ENCODE data around the gene SPSB4.

The SPSB4 gene

DNA sequence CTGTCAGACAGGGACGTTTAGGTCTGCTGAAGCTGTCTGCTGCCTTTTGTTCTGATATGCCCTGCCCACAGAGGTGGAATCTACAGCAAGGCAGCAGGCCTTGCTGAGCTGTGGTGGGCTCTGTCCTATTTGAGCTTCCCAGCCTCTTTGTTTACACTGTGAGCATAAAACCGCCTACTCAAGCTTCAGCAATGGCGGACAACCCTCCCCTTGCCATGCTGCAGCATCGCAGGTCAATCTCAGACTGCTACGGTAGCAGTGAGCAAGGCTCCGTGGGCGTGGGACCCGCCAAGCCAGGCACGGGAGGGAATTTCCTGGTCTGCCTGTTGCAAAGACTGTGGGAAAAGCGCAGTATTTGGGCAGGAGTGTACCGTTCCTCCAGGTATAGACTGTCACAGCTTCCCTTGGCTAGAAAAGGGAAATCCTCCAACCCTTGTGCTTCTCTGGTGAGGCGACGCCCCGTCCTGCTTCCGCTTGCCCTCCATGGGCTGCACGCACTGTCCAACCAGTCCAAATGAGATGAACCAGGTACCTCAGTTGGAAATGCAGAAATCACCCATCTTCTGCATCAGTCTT, 71.4 kb downstream of the SPSB4 start:
- no peak for DNase-seq

DNA sequence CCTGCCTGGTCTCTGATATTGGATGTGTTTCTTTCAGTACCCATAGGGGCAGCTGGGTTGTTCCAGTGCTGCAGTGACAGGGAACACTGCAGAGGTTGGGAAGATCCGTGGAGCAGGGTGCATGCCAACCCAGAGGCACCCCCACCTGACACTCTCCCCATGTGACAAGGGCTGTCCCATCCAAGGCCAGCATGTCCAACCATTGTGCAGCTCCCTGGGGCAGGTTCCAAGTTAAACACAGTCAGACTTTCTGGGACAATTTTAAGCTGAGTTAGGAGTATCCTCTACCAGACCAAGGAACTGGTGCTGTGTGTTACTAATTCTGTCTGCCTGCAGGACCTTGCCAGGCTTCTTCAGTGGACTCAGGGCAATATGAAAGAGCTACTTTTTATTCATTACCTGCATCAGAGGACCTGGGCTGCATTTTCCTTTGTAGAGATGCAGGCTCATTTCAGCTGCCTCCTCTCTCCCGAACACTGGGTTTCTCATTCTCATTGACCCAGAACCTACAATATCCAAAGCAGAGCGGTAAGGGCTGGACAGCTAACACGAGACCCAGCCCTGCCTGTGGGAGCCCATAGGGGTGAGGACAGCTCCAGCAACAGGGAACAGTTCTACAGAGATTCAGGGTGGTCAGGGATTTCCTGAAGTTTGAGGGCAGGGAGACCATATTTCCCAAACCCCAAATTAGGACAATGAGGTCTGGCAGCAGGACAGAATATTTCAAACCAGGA, 72.7 kb downstream of the SPSB4 start:
- no peak for DNase-seq

DNA sequence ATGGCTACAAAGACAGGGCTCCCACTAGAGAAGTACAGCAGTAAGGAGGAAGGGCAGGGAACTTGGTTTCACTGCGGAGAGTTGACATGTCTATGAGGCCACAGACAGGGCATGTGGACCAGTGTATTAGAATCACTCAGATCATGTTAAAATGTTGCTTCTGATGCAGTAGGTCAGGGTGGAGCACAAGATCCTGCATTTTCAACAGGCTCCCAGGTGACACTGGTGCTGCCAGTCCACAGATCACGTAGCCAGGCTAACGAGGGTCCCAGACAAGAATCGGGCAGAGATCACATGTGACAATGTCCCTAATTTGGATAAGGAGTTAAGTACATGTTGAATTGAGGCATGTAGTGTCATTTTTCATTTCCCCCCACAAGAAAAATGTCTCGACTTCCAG, 73.6 kb downstream of the SPSB4 start:
- DNase-seq, result no peak

DNA sequence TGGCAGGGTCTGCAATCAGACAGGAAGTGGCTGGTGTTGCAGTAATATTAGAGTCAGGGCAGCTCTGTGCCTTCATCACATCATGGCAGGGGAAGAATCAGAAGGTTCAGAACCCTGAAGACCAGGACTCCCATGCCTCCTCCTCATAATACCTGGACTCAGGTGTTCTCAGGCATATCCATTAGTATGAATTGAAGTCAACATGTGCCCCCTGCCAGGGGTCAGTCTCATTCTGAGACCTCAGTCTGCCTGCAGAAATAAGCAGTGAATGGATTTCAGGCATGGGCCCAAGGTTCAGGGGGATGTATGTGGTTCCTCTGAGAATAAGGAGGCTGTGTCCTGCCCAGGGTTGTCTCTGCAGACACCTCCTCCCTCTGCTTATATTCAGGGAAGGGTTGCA, 74.2 kb downstream of the SPSB4 start:
- DNase-seq, result no peak

GRCh38 chr3:141126661-141127343, 75.7 kb downstream of the SPSB4 start:
- no peak for DNase-seq

DNA sequence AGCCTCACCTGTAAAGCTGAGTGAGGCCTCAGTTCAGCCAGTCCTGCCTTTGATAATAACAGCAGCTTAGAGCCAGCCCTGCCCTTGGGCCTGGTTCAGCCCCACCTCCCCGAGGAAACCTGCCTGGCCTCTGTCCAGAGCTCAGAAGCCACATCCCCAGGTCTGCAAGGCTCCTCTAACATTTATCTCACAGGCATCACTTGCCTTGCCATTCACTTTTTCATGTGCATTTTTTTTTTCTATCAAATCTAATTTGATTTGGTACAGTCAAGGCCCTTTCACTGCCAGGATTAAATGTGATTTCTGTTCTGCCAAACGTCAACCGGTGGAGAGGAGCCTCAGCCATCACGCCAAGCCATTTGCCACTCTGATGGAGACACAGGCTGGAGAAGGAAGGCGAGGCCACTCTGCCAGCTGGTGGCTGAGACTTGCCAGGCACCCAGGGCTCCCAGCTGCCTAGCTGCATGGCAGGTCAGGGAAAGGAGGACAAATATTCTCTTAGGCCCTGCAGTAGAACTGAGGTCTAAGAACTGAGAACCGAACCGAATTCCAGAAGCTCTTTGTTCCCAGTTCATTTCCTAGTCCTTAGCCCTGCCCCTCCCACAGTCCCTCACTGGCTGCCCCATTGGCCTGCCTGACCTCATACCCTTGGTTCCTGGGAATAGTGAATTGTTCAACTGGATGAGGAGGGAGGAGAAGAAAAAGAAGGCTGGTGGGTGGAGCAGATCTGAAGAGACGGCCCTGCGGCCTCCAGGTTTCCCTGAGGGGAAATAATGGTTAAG, 76.4 kb downstream of the SPSB4 start:
- DNase-seq, result no peak

- DNase-seq, result no peak
These were observed 77.1 kb downstream of the SPSB4 start for GRCh38 chr3:141128126-141128777.

DNA sequence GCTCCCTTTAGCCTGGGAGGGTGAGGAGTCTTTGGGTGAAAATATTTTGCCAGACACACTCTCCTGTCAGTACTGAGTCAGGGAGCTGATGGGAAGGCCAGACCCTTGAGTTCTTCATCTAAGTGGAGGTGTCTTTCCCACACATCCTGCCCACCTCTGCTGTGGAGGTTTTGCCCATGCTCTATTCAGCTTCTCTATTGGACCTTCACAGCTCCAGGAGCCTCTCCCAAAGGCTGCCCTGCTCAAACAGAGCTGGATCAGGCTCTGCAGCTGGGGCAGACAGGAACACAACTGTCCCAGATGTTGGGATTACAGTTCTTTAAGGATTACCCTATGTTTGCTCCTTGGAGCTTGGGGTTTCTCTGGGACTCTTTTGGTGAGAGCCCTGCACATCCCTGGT, 77.9 kb downstream of the SPSB4 start:
- no peak for DNase-seq

- DNase-seq, result no peak
These were observed 78.4 kb downstream of the SPSB4 start for GRCh38 chr3:141129541-141130011.

- DNase-seq, result no peak
These were observed 92.4 kb downstream of the SPSB4 start for GRCh38 chr3:141143517-141143916.

GRCh38 chr3:141146979-141147470, 95.9 kb downstream of the SPSB4 start:
- no peak for DNase-seq

DNA sequence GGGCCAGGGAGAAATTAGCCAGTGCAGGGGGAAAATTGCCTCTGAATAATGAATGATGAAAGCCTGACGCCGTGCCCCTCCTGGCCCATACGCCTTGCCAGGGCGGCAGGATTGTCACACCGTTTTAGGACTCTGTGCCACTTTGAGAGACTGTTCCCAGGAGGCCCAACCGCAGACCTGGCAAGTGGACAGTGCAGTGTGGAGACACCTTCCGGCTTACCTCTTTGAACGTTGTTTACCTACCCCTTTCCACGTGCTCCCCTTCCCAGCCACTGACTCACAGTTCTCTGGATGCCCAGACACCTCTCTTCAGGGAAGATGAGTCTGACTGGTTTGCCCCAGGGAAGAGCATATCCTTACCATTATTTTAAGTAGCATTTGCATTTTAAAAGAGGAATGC, 96.5 kb downstream of the SPSB4 start:
- DNase-seq, result no peak

DNA sequence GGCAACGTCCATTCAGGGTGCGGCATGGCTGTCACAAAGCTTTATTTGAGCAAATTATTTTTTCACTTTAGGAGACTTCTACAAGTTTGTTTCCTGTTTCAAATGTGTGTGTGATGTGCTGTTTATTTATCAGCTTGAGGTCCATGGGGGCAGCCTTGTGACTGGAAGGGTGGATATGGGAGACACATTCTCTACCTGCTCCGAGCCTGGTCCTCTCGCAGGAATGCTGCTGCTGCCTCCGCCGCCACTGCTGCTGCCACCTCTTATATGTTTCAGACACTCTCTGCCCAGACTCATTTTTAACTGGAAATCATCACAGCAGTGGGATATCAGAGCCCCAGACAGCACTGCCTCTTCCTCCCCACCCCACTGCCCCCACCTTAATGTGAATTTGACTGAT, 97.0 kb downstream of the SPSB4 start:
- no peak for DNase-seq

DNA sequence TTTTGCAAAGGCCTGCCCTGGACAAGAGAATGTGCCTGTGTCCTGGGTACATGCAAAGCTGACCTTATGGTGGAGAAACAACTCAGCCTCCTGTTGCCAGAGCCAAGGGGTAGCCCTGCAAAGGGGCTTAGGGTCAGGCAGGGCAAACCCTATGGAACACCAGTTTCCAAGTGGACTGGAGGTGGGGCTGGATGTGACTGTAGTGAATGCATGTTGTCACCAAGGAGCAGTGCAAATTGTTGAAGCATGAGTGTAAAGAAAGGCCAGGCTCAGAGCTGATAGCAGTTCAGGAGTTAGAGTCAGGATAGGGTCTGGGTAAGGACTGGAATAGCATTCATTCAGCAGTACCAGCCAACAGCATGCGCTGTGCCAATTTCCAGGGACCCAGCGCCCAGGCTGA, 97.6 kb downstream of the SPSB4 start:
- no peak for DNase-seq

DNA sequence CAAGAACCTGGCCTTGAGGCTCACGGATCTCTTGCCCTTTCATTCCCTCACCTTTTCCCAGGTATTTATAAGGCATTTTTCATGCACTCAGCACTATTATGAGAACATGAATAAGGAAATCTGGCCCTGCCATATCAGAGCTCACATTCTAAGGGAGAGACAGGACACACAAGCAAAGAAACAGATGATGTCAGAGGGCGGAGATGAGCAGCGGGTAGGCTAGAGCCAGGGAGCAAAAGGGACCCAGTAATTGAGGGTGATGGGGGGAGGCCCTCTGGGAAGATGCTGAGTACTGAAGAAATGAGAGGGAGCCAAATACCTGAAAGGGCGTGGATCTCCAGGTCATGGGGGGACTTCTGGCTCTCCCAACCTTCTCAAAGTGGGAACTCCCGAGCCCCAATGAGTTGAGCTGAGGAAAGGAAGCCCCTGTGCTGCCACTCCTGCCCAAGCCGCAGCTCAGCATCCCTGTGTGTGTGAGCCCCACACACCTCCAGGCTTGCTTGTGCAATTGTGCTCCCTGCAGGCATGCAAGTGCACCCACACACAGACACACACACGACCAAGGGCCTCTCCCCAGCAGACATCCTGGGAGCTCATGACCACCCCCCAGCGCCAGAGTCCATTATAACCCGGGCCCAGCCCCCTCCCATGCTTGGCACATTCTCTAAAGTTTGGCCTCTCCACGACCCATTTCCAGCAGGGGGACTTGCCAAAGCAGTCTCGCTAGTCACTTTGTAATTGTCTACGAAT, 99.1 kb downstream of the SPSB4 start:
- no peak for DNase-seq

- no peak for DNase-seq
These were observed 99.8 kb downstream of the SPSB4 start for GRCh38 chr3:141150931-141151330.

DNA sequence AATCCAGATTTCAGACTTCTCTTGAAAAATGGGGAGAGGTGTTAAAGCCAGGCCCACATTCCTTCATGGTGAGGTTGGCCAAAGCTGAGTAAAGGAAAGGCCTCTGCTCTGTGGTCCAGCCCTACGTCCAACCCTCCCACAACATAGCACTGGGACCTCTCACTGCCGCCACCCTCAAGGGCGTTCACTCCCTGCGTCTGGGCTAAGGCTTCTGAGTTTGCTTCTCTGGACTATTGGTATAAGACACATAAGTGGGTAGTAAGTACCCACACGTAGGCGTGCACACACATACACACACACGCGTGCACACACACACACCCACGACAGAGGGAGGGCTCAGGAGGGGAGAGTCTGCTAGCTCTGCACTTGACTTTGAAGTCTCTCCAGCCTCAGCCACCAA, 100.3 kb downstream of the SPSB4 start:
- no peak for DNase-seq

GRCh38 chr3:141152130-141152529, 101.0 kb downstream of the SPSB4 start:
- no peak for DNase-seq

- DNase-seq, result no peak
These were observed 101.9 kb downstream of the SPSB4 start for GRCh38 chr3:141152801-141153678.

DNA sequence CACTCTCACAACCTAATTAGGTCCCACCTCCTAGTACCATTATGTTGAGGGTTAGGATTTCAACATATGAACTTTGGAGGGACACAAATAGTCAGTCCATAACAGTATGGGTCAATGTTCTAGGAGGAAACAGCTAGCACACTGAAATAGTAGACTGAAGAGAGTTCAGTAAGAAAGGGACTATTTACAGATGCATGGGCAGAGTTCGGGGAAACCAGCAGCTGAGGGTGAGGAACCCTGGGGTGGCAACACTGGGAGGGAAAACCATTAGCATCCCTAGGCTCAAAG, 102.5 kb downstream of the SPSB4 start:
- DNase-seq, result no peak

- no peak for DNase-seq
These were observed 113.7 kb downstream of the SPSB4 start for GRCh38 chr3:141164852-141165251.
